GM19452 (cell line): ENCODE measurements around the gene WWOX.

ENCODE experiments used
- ATAC-seq: cut with Tn5 transposase; IDR thresholded peaks from one replicate; pipeline ENCODE4 v1.9.1; 2021; ENCODE audit not compliant: unreplicated experiment

WWOX gene

DNA sequence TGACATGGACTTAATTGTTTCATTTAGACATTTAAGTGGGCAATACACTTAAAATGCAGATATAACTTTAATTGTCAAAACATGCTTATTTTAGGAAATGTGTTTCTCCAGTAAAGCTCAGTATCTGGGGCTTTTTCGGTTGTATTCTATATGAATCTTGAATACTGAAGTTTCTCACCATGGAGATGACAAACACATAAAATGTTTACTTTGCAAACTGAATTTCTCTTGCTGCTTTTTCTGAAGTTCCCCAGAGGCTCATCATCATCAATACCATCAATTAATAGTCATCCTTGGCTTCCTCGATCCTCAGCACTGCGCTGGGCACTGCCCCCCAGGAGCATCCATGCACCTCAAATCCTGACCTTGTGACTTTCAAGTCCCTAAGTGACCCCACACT lies 227.3 kb downstream of the WWOX start:
- ATAC-seq, result no peak

- ATAC-seq, result no peak
Measured at GRCh38 chr16:78331731-78332130, 232.3 kb downstream of the WWOX start.

GRCh38 chr16:78333808-78334207 lies 234.4 kb downstream of the WWOX start:
- ATAC-seq, result no peak

DNA sequence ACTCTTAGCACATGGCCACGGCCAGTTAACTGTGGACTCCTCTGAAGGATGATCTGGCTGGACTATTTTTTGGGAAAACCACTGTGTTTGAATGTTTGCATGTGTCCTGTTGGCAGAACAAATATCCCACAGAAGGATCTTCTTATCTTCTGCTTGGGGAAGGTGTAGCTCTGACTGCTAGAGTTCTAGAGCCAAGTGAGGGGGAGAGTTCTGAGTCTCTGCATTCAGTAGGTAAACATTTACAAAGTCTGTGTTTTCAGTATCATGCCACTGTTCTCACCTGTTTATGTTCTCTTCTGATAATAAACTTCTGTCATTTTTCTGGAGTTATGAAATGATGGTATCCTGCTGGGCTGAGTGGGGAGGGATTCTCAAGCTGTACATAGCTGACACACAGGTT lies 241.1 kb downstream of the WWOX start:
- no peak for ATAC-seq

DNA sequence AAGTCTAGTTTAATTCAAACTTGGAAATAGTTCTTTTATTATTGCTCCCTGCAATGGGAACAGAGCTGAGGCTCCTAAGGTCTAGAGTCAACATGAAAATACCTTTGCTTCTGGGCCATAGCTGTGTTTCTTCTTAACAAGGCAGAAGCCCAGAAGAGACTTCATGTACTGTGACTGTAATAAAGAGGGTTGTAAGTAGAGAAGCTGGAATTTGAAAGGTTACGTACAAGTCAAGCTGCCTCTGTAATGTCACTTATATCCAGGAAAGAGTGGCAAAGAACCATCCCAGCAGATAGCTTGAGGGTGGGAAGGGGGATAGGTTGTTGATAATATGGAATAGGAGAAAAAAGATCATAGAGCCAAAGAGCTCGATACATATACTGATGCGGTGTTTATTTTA lies 248.6 kb downstream of the WWOX start:
- no peak for ATAC-seq

DNA sequence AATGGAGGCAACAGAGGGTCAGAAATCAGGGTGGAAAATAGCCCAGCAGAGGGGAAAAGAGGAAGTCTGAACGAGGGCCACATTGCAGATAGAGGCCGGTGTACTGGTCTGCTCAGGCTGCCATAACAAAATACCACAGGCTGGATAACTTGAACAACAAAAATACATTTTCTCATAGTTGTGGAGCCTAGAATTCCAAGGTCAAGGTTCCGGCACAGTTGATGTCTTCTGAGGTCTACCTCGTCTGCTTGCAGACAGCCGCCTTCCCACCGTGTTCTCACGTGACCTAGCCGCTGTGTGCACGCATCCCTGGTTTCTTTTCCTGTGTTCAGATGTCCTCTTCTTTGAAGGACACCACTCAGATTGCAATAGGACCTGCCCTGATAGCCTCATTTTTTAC lies 249.4 kb downstream of the WWOX start:
- ATAC-seq, result no peak

GRCh38 chr16:78352184-78352583 lies 252.7 kb downstream of the WWOX start:
- no peak for ATAC-seq

GRCh38 chr16:78353640-78354275 lies 254.3 kb downstream of the WWOX start:
- ATAC-seq, result no peak

DNA sequence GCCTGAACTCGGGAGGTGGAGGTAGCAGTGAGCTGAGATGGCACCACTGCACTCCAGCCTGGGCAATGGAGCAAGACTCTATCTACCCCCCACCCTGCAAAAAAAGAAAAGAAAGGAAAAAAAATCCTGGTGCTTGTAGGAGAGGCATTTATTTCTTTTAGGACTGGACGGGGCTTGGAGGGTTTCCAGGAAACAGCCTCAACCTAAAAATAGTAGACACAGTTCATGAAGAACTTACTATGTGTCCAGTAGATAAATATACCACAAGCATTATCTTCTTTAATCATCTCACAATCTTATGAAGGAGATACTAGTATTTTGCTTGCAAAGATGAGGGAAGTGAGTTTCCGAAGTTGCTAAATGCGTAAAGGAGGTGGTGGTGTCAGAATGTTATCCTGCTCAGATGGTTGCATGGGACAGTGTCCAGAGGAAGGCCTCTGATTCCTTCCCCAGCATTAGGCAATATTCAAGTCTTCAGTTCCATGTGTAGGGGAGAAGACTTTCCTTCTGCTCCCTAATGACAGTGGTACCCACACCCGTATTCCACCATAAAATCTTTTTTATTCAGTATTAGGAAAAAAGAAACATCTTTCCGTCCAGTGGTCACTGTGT lies 263.2 kb downstream of the WWOX start:
- no peak for ATAC-seq

DNA sequence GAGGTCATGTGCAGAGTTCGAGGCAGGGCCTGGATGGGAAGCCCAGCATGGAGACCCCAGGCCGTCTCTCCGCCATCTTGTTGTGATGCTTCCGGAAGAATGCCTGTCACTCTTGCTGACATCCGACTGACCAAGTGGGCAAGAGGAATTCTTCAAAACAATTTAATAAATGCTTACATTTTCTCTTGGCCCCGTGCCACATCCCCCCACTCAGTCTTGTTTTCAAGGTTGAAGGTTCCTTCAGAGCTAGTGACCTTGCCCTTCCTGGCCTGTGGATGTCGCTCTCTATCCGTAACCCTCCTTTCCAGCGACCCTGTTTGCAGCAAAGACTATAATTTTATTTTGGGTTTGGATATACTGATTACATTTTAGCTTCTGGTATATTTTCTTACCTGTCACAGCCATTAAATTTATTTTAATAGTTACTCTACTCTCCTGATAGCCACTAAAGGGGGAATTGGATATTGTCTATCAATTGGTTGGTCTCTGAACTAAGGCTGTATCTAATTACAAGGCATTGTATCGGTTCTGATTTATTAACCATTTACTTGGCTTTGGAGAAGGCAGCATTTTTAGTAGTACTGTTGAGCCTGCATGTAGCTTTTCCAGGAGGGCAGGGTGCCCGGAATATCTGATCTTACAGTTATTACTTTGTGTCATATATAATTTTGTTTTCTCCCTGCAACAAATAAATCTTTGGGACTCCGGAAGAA lies 264.5 kb downstream of the WWOX start:
- no peak for ATAC-seq

DNA sequence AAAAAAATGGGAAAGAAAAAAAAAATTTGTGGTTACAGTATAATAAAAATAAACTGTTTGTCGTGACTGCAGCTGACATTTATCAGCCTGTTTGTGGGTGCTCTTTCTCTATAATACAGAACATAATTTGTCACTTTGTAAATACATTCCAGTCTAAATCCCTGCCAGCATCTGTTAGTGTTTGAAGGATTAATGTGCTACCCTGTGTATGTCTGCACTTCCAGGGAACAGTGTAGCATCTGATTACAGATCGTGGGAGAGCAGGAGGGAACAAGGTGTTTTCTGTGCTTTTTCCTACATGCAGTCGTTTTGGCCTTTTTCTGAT lies 265.1 kb downstream of the WWOX start:
- no peak for ATAC-seq

- no peak for ATAC-seq
Measured at GRCh38 chr16:78365366-78365765, 265.9 kb downstream of the WWOX start.

DNA sequence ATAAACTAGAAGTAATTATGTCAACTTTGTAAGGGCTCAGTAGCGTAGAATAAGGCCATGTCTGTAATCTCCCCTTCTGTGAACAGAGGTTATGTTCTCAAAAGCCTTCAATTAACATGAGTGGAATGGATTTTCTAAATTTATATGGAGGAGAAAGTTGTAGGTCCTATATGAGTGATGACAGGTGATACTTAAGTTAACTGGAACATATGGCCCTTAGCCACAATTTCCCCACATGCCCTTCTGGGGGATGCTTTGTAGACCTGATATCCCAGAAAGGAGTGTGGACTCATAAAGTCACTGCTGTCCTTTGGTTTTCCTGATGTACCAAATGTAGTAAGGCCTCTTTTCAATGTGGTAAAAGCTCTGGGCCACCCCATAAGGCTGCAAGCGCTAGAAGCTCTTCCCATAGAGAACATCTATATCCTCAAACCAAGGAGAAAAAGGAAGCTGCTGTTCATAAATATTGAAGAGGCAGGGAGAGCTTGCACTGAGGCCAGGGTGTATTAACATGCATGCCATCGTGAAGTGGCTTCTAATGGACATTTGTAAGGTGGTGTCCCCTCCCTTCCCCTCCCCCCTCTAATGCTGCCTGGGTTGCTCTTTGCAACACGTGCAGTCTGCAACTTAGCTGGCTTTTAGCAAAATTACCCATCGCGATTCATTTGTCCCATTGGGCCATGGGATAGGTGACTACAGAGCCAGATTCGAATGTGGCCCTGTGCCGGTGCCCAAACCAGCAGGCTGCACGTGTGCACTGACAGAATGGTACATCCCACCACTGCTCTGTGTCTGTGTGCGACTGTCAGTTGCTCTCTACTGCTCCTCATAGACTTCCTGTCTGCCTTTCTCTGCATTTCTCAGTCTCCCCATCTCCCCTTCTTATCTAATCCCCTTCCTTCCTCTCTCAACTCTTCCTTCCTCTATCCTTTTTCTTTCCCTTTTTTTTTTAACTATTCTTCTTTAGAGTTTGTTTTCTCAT lies 269.0 kb downstream of the WWOX start:
- no peak for ATAC-seq

DNA sequence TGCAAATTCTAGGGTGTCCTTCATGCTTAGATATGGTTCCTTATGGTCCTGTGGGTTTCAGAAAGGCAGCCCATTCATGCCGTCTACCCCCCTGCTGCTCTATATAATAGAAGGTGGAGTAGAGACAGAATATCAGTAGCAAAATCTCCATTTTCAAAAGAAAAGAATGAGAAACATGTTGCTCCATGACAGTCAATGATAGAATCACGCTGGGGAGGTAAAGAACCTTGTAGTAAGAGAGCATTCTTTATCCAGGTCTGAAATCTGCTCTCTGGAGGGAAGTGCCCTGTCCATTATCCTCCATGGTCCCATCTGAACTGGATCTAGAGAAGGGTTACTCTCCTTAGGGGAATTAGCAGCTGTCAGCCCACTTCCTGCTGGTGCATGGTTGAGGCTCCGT lies 272.8 kb downstream of the WWOX start:
- ATAC-seq, result no peak

- no peak for ATAC-seq
Measured at GRCh38 chr16:78375055-78375679, 275.7 kb downstream of the WWOX start.

DNA sequence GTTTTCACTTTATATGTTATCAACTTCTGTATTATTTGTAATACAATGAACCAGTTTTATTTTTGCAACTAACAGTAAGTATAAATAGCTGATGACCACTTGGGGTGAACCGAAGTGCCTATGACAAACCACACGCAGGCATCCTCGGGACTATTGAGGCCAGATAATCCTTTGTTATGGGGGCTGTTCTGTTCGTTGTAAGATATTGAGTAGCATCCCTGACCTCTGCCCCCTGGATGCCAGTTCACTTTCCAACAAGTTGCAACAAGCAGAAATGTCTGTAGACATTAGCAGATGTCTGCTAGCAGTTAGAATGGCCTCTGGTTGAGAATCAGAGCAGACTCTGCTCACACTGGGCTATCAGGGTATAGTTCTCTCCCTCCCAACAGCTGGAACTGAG lies 277.0 kb downstream of the WWOX start:
- no peak for ATAC-seq

- no peak for ATAC-seq
Measured at GRCh38 chr16:78377312-78377711, 277.9 kb downstream of the WWOX start.

DNA sequence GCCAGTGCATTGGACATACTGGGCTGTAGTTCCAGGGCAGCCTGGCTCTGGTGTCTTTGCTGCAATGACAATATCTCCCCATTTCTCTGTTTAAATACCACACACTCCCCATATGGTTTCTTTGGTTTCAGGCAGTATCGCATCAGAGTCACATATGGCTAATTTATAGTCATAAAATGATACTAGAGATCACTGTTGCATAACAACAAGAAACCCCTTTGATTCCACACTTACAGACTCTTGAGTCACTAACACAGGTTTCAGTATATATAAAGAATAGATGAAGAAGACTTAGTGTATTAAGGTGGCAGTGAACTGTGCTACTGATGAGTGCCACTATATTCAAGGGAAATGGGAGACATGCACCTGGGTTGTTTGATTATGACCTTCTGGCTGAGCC lies 281.6 kb downstream of the WWOX start:
- no peak for ATAC-seq

GRCh38 chr16:78383118-78383517 lies 283.7 kb downstream of the WWOX start:
- ATAC-seq, result no peak

- no peak for ATAC-seq
Measured at GRCh38 chr16:78385086-78385805, 285.8 kb downstream of the WWOX start.
